ENCODE results near the gene KIDINS220. TPM values are rescaled to one million over a fixed set of nuclear protein-coding genes. Genes with fewer than 3 reads are reported as not detected.

KIDINS220 gene
- total RNA-seq, 2 experiments from 2014 or later: 22.3 to 22.8 TPM

DNA sequence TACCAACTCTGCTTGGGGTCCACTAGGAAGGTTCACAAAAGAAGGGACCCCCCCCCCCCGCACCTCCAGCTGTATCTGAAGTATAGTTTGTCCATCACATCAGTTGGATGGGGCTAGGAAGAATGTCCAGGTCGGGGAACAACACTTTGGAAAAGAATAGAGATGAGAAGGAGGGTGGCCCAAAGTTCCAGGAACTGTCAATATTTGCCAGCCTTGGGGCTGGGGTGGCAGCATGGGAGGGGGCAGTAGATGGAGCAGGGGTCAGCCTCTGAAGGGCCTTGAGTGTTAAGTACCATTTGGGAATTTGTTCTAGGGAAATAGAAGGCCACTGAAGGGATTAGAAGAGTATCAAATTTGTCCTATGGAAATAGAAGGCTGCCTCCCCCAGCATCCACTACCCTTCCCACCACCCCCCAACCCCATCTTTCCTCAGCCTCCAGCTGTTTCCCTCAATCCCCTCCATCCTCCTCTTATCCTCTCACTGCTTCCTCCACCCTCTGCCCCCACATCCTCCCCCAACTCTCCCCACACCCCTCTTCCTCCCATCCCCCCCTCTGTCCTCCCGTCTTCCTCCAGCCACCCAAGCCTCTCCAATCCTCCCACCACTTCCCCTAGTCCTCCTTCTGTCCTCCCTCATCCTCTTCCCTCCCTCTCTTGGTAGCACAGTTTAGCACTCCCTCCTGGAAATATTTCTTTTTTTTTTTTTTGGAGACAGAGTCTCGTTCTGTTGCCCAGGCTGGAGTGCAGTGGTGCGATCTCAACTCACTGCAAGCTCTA lies 2.0 kb upstream of the KIDINS220 start:
- Mint-ChIP-seq H3K9me3 (no peaks in the 10 kb centered on the region), H3K4me1 (peaks cover 18% of the 10 kb centered on the region), H3K4me3 (no peak overlapping the region), H3K36me3 (peaks cover 3% of the 10 kb centered on the region), H3K27me3 (no peaks in the 10 kb centered on the region), H3K27ac (no peak overlapping the region)
- DNase-seq: no peak

DNA sequence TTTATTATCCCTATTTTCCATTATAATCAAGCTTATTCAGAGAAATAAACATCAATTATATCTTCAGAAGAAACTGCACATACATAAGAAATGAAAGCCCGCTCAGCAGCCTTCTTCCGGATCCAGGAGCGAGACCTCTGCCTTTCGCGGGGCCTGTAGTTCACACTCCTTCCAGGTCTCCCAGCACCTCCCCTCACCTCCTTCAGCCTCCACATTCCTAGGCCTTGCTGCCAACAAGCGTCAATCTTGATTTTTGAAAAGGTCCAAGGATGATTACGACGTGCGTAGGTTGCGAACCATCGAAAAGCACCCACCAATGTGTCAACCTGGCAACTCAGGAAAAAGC lies 355 bp upstream of the KIDINS220 start:
- no peaks in the 10 kb centered on the region for H3K27me3 Mint-ChIP-seq
- peak overlapping the region; percentile 99 for H3K4me3 Mint-ChIP-seq
- no peak overlapping the region for H3K27ac Mint-ChIP-seq
- peaks cover 9% of the 10 kb centered on the region for H3K36me3 Mint-ChIP-seq
- DNase-seq: no peak
- H3K9me3 Mint-ChIP-seq: no peaks in the 10 kb centered on the region
- peaks cover 25% of the 10 kb centered on the region for H3K4me1 Mint-ChIP-seq

GRCh38 chr2:8835279-8835678 lies 2.1 kb downstream of the KIDINS220 start:
- Mint-ChIP-seq H3K4me3 (peak overlapping the region; percentile 22), H3K9me3 (no peaks in the 10 kb centered on the region), H3K27ac (no peak overlapping the region), H3K4me1 (peaks cover 43% of the 10 kb centered on the region), H3K27me3 (no peaks in the 10 kb centered on the region), H3K36me3 (peaks cover 11% of the 10 kb centered on the region)
- DNase-seq: no peak

DNA sequence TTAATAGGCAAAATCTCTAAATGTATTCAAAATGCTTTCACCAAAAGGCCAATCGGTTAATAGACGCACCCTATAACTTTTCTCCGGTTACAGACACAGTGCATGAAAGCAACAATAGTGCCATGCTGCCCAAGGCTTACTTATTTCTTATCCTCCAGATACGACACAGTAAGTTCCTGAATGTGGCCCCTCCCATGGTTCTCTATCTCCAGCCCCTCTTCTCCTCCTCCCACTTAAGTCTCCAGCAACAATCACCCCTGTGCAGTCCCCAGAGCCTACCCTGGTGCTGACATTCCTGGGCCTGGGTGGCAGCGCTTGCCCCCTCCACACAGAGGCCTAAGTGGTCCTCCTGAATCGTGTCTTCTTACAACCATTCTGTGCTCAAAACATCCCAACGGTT lies 3.6 kb downstream of the KIDINS220 start:
- peaks cover 11% of the 10 kb centered on the region for H3K36me3 Mint-ChIP-seq
- no peak overlapping the region for H3K27ac Mint-ChIP-seq
- H3K4me1 Mint-ChIP-seq: peaks cover 47% of the 10 kb centered on the region
- H3K27me3 Mint-ChIP-seq: no peaks in the 10 kb centered on the region
- no peak overlapping the region for H3K4me3 Mint-ChIP-seq
- DNase-seq: no peak
- H3K9me3 Mint-ChIP-seq: no peaks in the 10 kb centered on the region

DNA sequence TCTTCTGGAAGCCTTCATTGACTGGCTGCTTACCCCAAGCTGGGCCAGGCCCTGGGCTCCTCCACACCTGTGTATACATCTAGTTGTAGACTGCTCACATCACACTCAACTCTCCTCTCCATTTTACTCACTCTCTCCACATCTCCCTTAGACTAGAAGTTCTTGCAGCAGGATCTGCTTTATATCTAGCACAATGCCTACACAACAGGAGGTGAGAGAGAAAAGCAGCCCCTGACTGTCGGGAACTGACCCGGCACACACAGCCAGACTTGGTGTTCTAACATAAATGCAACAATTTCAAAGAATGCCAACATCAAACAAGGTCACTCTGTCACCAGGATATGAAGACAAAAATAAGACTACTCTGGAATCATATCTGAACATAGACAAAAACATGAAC lies 5.9 kb downstream of the KIDINS220 start:
- DNase-seq: no peak
- Mint-ChIP-seq H3K4me3 (no peak overlapping the region), H3K27ac (no peak overlapping the region), H3K9me3 (no peaks in the 10 kb centered on the region), H3K36me3 (peaks cover 10% of the 10 kb centered on the region), H3K27me3 (no peaks in the 10 kb centered on the region), H3K4me1 (peaks cover 50% of the 10 kb centered on the region)

DNA sequence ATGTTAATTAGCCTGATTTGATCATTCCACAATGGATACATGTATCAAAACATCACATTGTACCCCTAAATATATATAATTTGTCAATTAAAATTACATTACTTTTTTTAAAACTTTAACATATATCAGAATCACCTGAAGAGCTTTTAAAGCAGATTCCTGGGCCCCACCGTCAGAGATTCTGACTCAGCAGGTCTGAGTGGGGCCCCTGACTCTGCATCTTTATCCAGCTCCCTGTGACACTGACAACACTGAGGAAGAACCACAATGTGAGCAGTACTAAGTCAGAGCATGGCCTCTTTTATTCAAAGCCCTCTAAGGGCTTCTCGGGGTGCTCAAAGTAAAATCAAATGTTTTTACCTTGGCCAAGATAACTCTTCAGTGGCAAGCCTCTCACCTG lies 9.7 kb downstream of the KIDINS220 start:
- Mint-ChIP-seq H3K9me3 (no peaks in the 10 kb centered on the region), H3K27me3 (no peaks in the 10 kb centered on the region), H3K4me3 (no peak overlapping the region), H3K36me3 (peaks cover 5% of the 10 kb centered on the region), H3K4me1 (peaks cover 26% of the 10 kb centered on the region), H3K27ac (no peak overlapping the region)
- no peak for DNase-seq

GRCh38 chr2:8822218-8822617 lies 15.2 kb downstream of the KIDINS220 start:
- Mint-ChIP-seq H3K9me3 (no peaks in the 10 kb centered on the region), H3K36me3 (peaks cover 2% of the 10 kb centered on the region), H3K4me3 (no peak overlapping the region), H3K27ac (no peak overlapping the region), H3K27me3 (no peaks in the 10 kb centered on the region), H3K4me1 (no peaks in the 10 kb centered on the region)
- DNase-seq: no peak

DNA sequence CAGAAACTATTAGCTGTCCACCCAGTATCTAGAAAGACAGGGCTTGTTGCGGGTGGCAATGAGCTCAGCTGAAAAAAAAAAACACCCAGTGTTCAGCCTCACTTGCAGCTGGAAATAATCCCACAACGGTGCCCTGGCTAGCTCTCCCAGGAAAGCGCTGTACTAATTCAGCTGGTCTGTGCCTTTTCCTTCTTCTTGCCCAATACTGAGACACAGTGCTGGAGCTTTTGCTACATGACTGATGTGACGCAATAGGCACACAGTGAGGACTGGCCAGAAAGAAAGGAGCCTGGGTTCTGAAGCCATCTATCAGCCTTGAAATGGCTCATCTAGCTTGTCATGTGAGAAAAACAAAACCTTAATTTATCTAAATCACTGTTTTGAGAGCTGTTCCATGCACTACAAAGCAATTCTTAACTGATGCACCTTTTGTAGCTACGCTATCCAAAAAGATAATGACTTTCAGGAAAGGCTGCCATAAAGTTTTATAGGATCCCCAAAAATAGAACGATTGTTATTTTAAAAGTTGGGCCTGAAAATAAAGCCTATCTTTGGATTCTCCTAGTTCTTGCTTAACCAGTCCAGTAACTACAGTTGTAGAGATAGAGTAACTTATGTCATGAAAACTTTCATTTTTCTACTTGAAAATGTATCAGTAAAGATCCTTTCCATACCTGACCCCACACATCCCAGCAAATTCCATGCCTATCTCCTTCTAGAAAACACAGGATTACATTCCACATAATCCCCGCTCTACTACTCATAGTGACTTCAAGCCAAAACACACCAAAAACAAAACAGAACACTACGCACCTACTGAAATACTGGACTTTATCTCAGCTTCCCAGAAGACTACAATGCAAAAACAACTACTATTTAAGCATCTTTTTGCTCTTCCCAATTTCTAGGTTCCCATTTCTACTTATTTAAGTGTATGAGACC lies 15.9 kb downstream of the KIDINS220 start:
- Mint-ChIP-seq H3K27me3 (no peaks in the 10 kb centered on the region), H3K4me3 (no peak overlapping the region), H3K27ac (no peak overlapping the region), H3K9me3 (no peaks in the 10 kb centered on the region), H3K4me1 (no peaks in the 10 kb centered on the region), H3K36me3 (peaks cover 2% of the 10 kb centered on the region)
- DNase-seq: no peak

GRCh38 chr2:8819948-8820347 lies 17.5 kb downstream of the KIDINS220 start:
- no peak overlapping the region for H3K4me3 Mint-ChIP-seq
- H3K36me3 Mint-ChIP-seq: peaks cover 2% of the 10 kb centered on the region
- H3K27ac Mint-ChIP-seq: no peak overlapping the region
- H3K4me1 Mint-ChIP-seq: no peaks in the 10 kb centered on the region
- H3K27me3 Mint-ChIP-seq: no peaks in the 10 kb centered on the region
- no peaks in the 10 kb centered on the region for H3K9me3 Mint-ChIP-seq
- DNase-seq: no peak

DNA sequence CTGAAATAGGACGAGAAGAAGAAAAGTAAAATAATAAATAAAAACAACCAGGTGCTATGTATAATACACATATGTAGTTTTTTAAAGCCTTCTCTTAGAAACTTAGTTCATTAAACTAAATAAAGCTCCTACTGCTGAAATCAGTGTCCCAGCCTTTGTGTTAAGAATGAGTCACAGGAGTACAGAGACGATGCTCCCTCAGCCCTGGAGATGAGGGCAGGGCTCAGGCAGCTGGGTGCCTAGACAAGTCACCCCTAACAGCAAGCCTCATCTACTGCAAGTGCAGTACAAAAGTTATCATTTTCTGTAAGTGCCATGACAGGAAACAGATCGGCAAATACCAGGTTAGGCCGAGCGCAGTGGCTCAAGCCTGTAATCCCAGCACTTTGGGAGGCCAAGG lies 18.2 kb downstream of the KIDINS220 start:
- Mint-ChIP-seq H3K27ac (no peak overlapping the region), H3K9me3 (no peaks in the 10 kb centered on the region), H3K36me3 (no peaks in the 10 kb centered on the region), H3K4me3 (no peak overlapping the region), H3K4me1 (no peaks in the 10 kb centered on the region), H3K27me3 (no peaks in the 10 kb centered on the region)
- DNase-seq: no peak

- Mint-ChIP-seq H3K27ac (no peak overlapping the region), H3K4me1 (no peaks in the 10 kb centered on the region), H3K4me3 (no peak overlapping the region), H3K27me3 (no peaks in the 10 kb centered on the region), H3K9me3 (no peaks in the 10 kb centered on the region), H3K36me3 (peaks cover 1% of the 10 kb centered on the region)
- no peak for DNase-seq
Observed at GRCh38 chr2:8817221-8817620, 20.2 kb downstream of the KIDINS220 start.

GRCh38 chr2:8806885-8807704 lies 30.3 kb downstream of the KIDINS220 start:
- Mint-ChIP-seq H3K4me3 (no peak overlapping the region), H3K4me1 (peaks cover 11% of the 10 kb centered on the region), H3K27me3 (no peaks in the 10 kb centered on the region), H3K9me3 (no peaks in the 10 kb centered on the region), H3K27ac (no peak overlapping the region), H3K36me3 (peaks cover 27% of the 10 kb centered on the region)
- DNase-seq: no peak

DNA sequence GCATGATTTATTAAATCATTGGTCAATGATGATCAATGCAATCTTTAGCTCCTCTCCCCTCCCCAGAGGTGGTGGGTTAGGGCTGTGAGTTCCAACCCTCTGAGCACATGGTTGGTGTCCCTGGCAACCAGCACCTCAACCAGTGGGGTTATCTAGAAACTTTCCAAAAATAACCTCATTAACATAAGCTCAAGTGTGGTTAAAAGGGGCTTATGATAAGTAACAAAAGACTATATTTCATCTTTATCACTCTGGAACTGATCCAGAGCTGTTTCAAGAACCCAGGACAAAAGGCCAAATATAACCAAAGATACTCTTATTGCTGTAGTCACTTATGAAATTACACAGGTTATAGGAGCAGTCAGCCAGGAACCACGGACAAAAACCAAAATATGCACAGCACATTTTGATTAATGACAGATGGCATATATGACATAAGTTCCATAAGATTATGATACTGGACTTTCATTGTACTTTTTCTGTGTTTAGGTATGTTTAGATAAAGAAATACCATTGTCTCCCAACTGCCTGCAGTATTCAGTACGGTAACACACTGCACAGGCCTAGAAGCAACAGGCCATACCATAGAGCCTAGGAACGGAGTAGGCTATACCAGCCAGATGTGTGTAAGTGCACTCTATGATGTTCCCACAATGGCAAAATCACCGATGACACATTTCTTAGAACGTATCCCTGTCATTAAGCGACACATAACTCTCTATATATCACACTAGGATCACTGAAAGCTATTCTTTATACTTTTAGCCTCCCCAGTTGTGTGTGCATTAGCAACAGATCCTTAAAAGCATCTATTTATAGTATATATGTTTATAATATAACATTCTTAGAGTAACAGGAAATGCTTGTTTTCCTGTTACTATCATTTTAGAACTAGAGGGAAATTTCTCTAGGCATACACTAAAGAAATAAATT lies 31.9 kb downstream of the KIDINS220 start:
- DNase-seq: no peak
- Mint-ChIP-seq H3K4me3 (no peak overlapping the region), H3K4me1 (peaks cover 11% of the 10 kb centered on the region), H3K36me3 (peaks cover 35% of the 10 kb centered on the region), H3K9me3 (no peaks in the 10 kb centered on the region), H3K27me3 (no peaks in the 10 kb centered on the region), H3K27ac (no peak overlapping the region)

Measured in activated naive CD8-positive, alpha-beta T cell treated with anti-CD3 and anti-CD28 coated beads for 36 hours (primary cell).